ENCODE data around the gene ACTC1.

DNA sequence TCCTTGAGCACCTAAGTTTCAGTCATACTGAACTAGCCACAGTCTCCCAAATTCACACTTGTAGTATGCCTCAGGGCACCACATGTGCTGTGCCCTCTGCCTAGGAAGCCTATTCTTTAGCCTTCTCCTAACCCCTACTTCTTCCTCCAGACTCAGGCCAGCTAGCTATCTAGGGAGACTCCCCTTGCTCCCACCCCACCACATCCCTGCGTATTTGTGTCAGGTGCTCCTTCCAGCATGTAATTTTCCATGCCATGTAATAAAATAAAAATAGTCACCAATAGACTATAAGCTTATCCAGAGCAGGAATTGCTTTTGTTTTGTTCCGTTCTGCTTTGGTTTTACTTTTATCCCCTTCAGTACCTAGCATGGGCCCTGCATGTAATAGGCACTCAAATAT, 25.6 kb downstream of the ACTC1 start:
- TF ChIP-seq, protein P1, sequence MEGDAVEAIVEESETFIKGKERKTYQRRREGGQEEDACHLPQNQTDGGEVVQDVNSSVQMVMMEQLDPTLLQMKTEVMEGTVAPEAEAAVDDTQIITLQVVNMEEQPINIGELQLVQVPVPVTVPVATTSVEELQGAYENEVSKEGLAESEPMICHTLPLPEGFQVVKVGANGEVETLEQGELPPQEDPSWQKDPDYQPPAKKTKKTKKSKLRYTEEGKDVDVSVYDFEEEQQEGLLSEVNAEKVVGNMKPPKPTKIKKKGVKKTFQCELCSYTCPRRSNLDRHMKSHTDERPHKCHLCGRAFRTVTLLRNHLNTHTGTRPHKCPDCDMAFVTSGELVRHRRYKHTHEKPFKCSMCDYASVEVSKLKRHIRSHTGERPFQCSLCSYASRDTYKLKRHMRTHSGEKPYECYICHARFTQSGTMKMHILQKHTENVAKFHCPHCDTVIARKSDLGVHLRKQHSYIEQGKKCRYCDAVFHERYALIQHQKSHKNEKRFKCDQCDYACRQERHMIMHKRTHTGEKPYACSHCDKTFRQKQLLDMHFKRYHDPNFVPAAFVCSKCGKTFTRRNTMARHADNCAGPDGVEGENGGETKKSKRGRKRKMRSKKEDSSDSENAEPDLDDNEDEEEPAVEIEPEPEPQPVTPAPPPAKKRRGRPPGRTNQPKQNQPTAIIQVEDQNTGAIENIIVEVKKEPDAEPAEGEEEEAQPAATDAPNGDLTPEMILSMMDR (IDR thresholded peaks at IDR 0.05), result no peak
- TF ChIP-seq POLR2A (IDR thresholded peaks at IDR 0.05), result no peak

Measured in uterus (tissue), 2 donors.